Omental fat pad (tissue), 4 donors: ENCODE measurements around the gene SCYL1. TPM values are rescaled to one million over a fixed set of nuclear protein-coding genes. Genes with fewer than 3 reads are reported as not detected.

Experiments used
- ATAC-seq: fragments of 150-250 bp; one replicate; pipeline ENCODE4 v1.9.1; 2016; ENCODE audit warnings: mild to moderate bottlenecking, moderate library complexity; ENCODE audit not compliant: low FRiP score
- DNase-seq: peaks from one replicate; pipeline ENCODE4 v3.0.0-alpha.2; 2019; ENCODE audit warnings: low spot score
- CTCF ChIP-seq, 3 donors: fragments of 450-650 bp; IDR thresholded peaks; one replicate each; pipeline ENCODE4 v1.5.1; 2016 to 2017; ENCODE audit warnings: antibody characterized with exemption in 3 of 3, mild to moderate bottlenecking in 3 of 3, moderate library complexity in 2 of 3
- total RNA-seq, 4 donors: library from RNA; depleted of rRNA; stranded (reverse); fragments of >200 nt; gene quantifications; one replicate each; pipeline ENCODE4 v1.1.0, GENCODE V29; 2016

SCYL1 gene
- total RNA-seq, 4 donors from 2014 or later, result 75.4 to 105 (median 88.8) TPM

GRCh38 chr11:65555693-65556231 lies 30.9 kb downstream of the SCYL1 start:
- DNase-seq (no peak), ATAC-seq (peak; percentile 15)
- no peak for TF ChIP-seq CTCF (IDR thresholded peaks at IDR 0.05)

GRCh38 chr11:65556470-65557279 lies 31.8 kb downstream of the SCYL1 start:
- TF ChIP-seq CTCF (IDR thresholded peaks at IDR 0.05), result no peak
- ATAC-seq (no peak), DNase-seq (no peak)

DNA sequence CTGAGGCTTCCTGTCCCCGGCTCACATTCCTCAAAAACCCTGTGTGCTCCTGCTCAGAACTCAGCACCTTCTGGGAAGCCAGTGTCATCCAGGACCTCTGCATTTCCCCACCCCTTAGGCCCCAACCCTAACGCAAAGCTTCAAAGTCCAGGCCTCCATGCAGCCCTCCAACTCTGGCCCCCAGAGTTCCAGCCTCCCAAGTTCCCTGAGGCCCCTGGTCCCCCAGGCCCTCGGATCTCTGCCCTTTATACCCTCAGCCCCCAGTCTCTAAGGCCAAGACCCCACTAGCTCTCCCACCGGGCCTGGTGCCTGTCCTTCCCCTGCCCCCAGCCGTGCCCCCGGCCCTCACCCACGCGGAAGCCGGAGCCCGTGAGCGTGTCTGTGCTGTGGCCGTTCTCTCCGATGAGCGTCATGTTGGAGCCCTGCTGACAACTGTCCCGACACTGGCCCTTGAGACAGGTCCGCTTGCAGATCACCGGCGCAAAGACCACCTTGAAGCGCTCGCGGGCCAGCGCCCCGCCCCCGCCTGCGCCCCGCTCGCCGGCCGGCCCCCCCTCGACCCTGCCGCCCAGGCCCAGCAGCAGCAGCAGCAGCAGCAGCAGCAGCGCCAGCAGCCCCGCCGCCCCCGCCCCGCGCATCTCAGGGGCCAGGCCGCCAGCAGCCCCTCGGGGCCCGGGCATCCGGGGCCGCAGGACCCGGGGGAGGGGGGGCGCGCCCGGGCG lies 32.6 kb downstream of the SCYL1 start:
- no peak for ATAC-seq
- TF ChIP-seq CTCF (IDR thresholded peaks at IDR 0.05), result no peak
- DNase-seq, result no peak

DNA sequence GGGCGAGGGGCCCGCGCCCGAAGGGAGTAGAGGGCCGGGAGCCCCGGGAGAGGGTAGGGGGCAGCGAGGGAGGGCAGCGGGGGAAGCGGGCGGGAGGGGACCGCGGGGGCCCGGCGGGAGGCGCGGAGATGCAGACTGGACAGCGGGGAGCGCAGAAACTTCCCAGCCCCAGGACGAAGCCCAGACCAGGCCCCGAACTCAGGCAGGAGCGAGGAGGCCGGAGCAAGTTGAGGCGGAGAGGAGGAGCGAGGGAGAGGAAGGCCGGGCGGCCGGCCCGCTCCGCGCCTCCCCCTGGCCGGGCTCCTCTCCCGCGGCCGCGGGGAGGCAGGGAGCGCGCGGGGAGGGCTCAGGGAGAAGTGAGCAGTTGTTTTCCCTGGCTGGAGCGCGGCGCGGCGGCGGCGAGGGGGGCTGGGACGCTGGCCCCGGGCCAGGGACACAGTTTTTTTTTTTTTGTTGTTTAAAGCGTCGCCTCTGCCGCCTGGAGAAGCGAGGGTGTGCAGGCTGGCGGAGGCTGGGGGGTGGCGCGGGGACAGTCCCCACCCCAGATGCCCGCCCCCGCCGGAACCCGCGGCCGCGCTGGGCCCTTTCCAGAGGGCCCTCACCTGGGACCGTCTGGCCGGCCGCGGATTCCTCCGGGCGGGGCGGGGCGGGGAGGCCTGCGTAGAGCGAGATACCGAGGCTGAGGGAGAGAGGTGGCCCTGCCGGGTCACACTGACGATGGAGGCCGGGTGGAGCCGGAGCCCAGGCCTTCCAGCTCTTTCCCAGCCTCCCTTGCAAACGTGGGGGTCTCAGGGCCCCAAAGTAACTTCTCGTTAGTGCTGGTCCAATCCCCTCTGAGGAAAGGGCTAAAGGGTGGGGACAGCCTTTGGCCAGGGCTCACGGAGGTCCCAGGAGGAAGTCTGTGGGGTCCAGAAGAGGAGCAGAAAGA lies 33.4 kb downstream of the SCYL1 start, which contains the start of gene LTBP3:
LTBP3 (minus strand) TSS at position 358 of the 928 bp plus-strand sequence. CDS start 400 bp downstream, outside the sequence.
- DNase-seq (no peak), ATAC-seq (peak; percentile 51)
- no peak for TF ChIP-seq CTCF (IDR thresholded peaks at IDR 0.05)

GRCh38 chr11:65558930-65559509 lies 34.1 kb downstream of the SCYL1 start:
- no peak for TF ChIP-seq CTCF (IDR thresholded peaks at IDR 0.05)
- ATAC-seq (no peak), DNase-seq (no peak)

- ATAC-seq, result no peak
- no peak for TF ChIP-seq CTCF (IDR thresholded peaks at IDR 0.05)
- no peak for DNase-seq
Observed at GRCh38 chr11:65559535-65559934, 34.7 kb downstream of the SCYL1 start.
